SK-N-SH (cell line): ENCODE measurements around the gene RPL26. TPM values are rescaled to one million over a fixed set of nuclear protein-coding genes. Genes with fewer than 3 reads are reported as not detected.

Source experiments
- CTCF ChIA-PET: fragments of 300-600, 350-600 bp; formaldehyde crosslinking; extraction: SDS; loops from one replicate; lab custom pipeline; 2021; lab: Yijun Ruan, JAX
- POLR2A ChIA-PET: fragments of 350-600 bp; sonication (Branson Sonifier 250); formaldehyde crosslinking; extraction: SDS; loops from one replicate; lab custom pipeline; 2020; ENCODE audit warnings: antibody characterized with exemption, inconsistent platforms; lab: Yijun Ruan, JAX
- DNase-seq: peaks from one replicate; pipeline ENCODE4 v3.0.0; 2012
- H2AFZ ChIP-seq: fragments of 200-600 bp; sonication (generic); 2 replicates; pipeline ENCODE4 v1.8.1; 2016; ENCODE audit warnings: antibody characterized with exemption, mild to moderate bottlenecking, low read depth
- H3F3A ChIP-seq: fragments of 200-600 bp; sonication (generic); replicated peaks from 2 replicates; pipeline ENCODE3; 2016; ENCODE audit warnings: antibody characterized with exemption, mild to moderate bottlenecking; ENCODE audit not compliant: insufficient read depth
- H3K27ac ChIP-seq, 2 experiments: fragments of 200-500 bp in 1 of 2; fragments of 200-600 bp in 1 of 2; sonication (Bioruptor generic) in 1 of 2; sonication (generic), shearing (Covaris generic) in 1 of 2; 2 replicates each; pipeline versions ENCODE4 v1.5.1 to v1.6.1; 2014 to 2016; ENCODE audit warnings: low read depth in 2 of 2, inconsistent platforms in 1 of 2, low read length in 1 of 2, mild to moderate bottlenecking in 1 of 2, mixed read lengths in 1 of 2
- H3K27me3 ChIP-seq: fragments of 200-600 bp; sonication (generic), shearing (Covaris generic); 2 replicates; pipeline ENCODE4 v1.6.1; 2016; ENCODE audit warnings: mixed run types; ENCODE audit not compliant: insufficient read depth
- H3K36me3 ChIP-seq, 2 experiments: fragments of 200-500 bp in 1 of 2; fragments of 200-600 bp in 1 of 2; sonication (Bioruptor generic) in 1 of 2; sonication (generic) in 1 of 2; replicated peaks in 1 of 2; 2 replicates each; pipeline versions ENCODE3 to v1.5.1; 2014 to 2016; ENCODE audit warnings: low read length in 1 of 2, mild to moderate bottlenecking in 1 of 2; ENCODE audit not compliant: insufficient read depth in 2 of 2, control insufficient read depth in 1 of 2
- H3K4me1 ChIP-seq, 2 experiments: fragments of 200-500 bp in 1 of 2; fragments of 200-600 bp in 1 of 2; sonication (Bioruptor generic) in 1 of 2; sonication (generic), shearing (Covaris generic) in 1 of 2; 2 replicates each; pipeline versions ENCODE4 v1.5.1 to v1.6.1; 2014 to 2016; ENCODE audit warnings: low read depth in 1 of 2, low read length in 1 of 2, mixed run types in 1 of 2; ENCODE audit not compliant: insufficient read depth in 2 of 2, control insufficient read depth in 1 of 2
- H3K4me2 ChIP-seq: fragments of 200-600 bp; sonication (generic), shearing (Covaris generic); 2 replicates; pipeline ENCODE4 v1.6.1; 2017; ENCODE audit warnings: mixed run types
- H3K4me3 ChIP-seq, 2 experiments: fragments of 200-500 bp in 1 of 2; fragments of 200-600 bp in 1 of 2; sonication (Bioruptor generic) in 1 of 2; sonication (generic), shearing (Covaris generic) in 1 of 2; 2 replicates each; pipeline versions ENCODE4 v1.5.1 to v1.8.1; 2014 to 2016; ENCODE audit warnings: low read depth in 2 of 2, inconsistent platforms in 1 of 2, low read length in 1 of 2, mild to moderate bottlenecking in 1 of 2, mixed read lengths in 1 of 2, moderate library complexity in 1 of 2
- H3K79me2 ChIP-seq: fragments of 200-600 bp; sonication (generic); 2 replicates; pipeline ENCODE4 v1.8.1; 2017; ENCODE audit warnings: mild to moderate bottlenecking; ENCODE audit not compliant: insufficient read depth
- H3K9ac ChIP-seq: fragments of 200-600 bp; sonication (generic); 2 replicates; pipeline ENCODE4 v1.6.1; 2017; ENCODE audit warnings: mixed run types
- H3K9me2 ChIP-seq: fragments of 200-600 bp; sonication (generic); 2 replicates; pipeline ENCODE4 v1.6.1; 2017; ENCODE audit warnings: mixed run types
- H3K9me3 ChIP-seq: fragments of 200-600 bp; sonication (generic); 2 replicates; pipeline ENCODE4 v1.6.1; 2017; ENCODE audit warnings: mixed run types, mild to moderate bottlenecking, moderate library complexity
- H4K20me1 ChIP-seq: fragments of 200-600 bp; sonication (generic); 2 replicates; pipeline ENCODE4 v1.6.1; 2017; ENCODE audit warnings: mild to moderate bottlenecking, mixed run types; ENCODE audit not compliant: insufficient read depth
- CTCF ChIP-seq: fragments of 200-600 bp; sonication (generic); IDR thresholded peaks from 2 replicates; pipeline ENCODE4 v1.6.1; 2017; ENCODE audit warnings: antibody characterized with exemption, mild to moderate bottlenecking, moderate library complexity
- MAX ChIP-seq: IDR thresholded peaks from 2 replicates; pipeline ENCODE4 v1.4.0; 2012; ENCODE audit warnings: low read depth
- NFIC ChIP-seq: IDR thresholded peaks from 2 replicates; pipeline ENCODE4 v1.4.0; 2012; ENCODE audit warnings: borderline replicate concordance
- REST ChIP-seq: IDR thresholded peaks from 2 replicates; pipeline ENCODE4 v1.6.1; 2012; ENCODE audit warnings: mild to moderate bottlenecking, low read depth, low read length, moderate library complexity
- RFX5 ChIP-seq: IDR thresholded peaks from 2 replicates; pipeline ENCODE4 v1.6.1; 2012; ENCODE audit warnings: mild to moderate bottlenecking, improper control_type of control experiment, low read length
- RXRA ChIP-seq: IDR thresholded peaks from 2 replicates; pipeline ENCODE4 v1.4.0; 2012; ENCODE audit warnings: low read depth, mild to moderate bottlenecking, borderline replicate concordance
- USF1 ChIP-seq: IDR thresholded peaks from 2 replicates; pipeline ENCODE4 v1.4.0; 2012; ENCODE audit warnings: low read depth, borderline replicate concordance
- ZBTB33 ChIP-seq: IDR thresholded peaks from 2 replicates; pipeline ENCODE4 v1.4.0; 2012; ENCODE audit warnings: low read depth, borderline replicate concordance
- WGBS: methylation state at CpG from one replicate; pipeline ENCODE4 v1.1.6; 2017; ENCODE audit warnings: low lambda C conversion rate; 5-methylcytosine and 5-hydroxymethylcytosine counted together
- polyA plus RNA-seq, 3 experiments: library from polyadenylated mRNA; depleted of rRNA; stranded (reverse); fragments of >200 nt; gene quantifications; 2 replicates each; pipeline ENCODE4 v1.2.3, GENCODE V29; 2012

RPL26 gene
- polyA plus RNA-seq, 1 of the 3 experiments (the other 2 are of a cell fraction), result 4,770 TPM

GRCh38 chr17:8377422-8377821 lies 5.6 kb downstream of the RPL26 start:
- peaks cover 56% of the 10 kb centered on the region for H3K79me2 ChIP-seq
- peak overlapping the region; percentile 71 to 82; a peak in 2 of 4 replicates for H3K27ac ChIP-seq
- H3K36me3 ChIP-seq, result peaks cover 32 to 58% of the 10 kb centered on the region in 2 experiments
- ChIA-PET POLR2A (interaction anchor here (0.8 to 1.3 kb wide), 2 partner anchors 82 to 317 kb away, joined by 3 read pairs; partner anchors contain the start of gene SLC25A35), CTCF (interaction anchor here (1.3 to 2.5 kb wide), 3 partner anchors 16 to 369 kb away, joined by 4 to 11 read pairs (median 5); no protein-coding TSS in a partner anchor)
- no peak overlapping the region for H3K4me2 ChIP-seq
- H3K4me3 ChIP-seq, result no peak overlapping the region
- no peak overlapping the region for H3K9ac ChIP-seq
- no peaks in the 10 kb centered on the region for H3K9me2 ChIP-seq
- H4K20me1 ChIP-seq, result peaks cover 53% of the 10 kb centered on the region
- TF ChIP-seq MAX (no peak), RXRA (no peak), CTCF (no peak), ZBTB33 (no peak), NFIC (no peak), USF1 (no peak)
- H3K4me1 ChIP-seq, result peaks cover 23 to 28% of the 10 kb centered on the region in 2 experiments; a peak in 3 of 4 replicates
- no peak for DNase-seq
- H2AFZ ChIP-seq, result no peak overlapping the region
- 93% methylated on average over 4 of the region's 4 CpGs for WGBS
- no peaks in the 10 kb centered on the region for H3K9me3 ChIP-seq
- peaks cover 62% of the 10 kb centered on the region for H3F3A ChIP-seq
- H3K27me3 ChIP-seq, result no peaks in the 10 kb centered on the region

- Histone ChIP-seq H3K9me3 (no peaks in the 10 kb centered on the region), H3K36me3 (peaks cover 36 to 52% of the 10 kb centered on the region in 2 experiments), H3K9me2 (no peaks in the 10 kb centered on the region), H3K27me3 (no peaks in the 10 kb centered on the region), H2AFZ (peak within 1 kb of the TSS; percentile 50; the same call in 1 of the 2 replicates), H3K4me2 (peak within 1 kb of the TSS; percentile 85), H3K9ac (peak within 1 kb of the TSS; percentile 81), H3F3A (peaks cover 55% of the 10 kb centered on the region), H4K20me1 (peaks cover 45% of the 10 kb centered on the region), H3K4me3 (peak within 1 kb of the TSS; percentile 64 to 85), H3K79me2 (peaks cover 47% of the 10 kb centered on the region), H3K4me1 (peaks cover 23 to 27% of the 10 kb centered on the region in 2 experiments; a peak in 3 of 4 replicates), H3K27ac (peak within 1 kb of the TSS; percentile 71 to 92)
- CTCF ChIA-PET, result interaction anchor here (0.6 to 2.5 kb wide), 15 partner anchors 12 to 409 kb away, joined by 3 to 11 read pairs (median 3); partner anchors contain the start of gene ODF4
- DNase-seq, result peak; percentile 98
- whole genome bisulfite sequencing, result 3% methylated on average over 30 of the region's 41 CpGs
- POLR2A ChIA-PET, result interaction anchor here (0.6 to 1.3 kb wide), 9 partner anchors 14 to 1467 kb away, joined by 3 to 7 read pairs (median 4); partner anchors contain the start of genes MYH10 and SLC25A35
- peak; percentile 81 for TF ChIP-seq MAX
- peak; percentile 63 for TF ChIP-seq CTCF
- no peak for TF ChIP-seq RFX5
- TF ChIP-seq REST, result peak; percentile 39; the same call in 1 of the 2 replicates
Observed at GRCh38 chr17:8376271-8377067, 6.5 kb downstream of the RPL26 start, which contains the start of gene KRABD2. TSS of gene KRABD2 (minus strand) at chr17:8376704.
